Measurements from ENCODE around the gene ADAM12.

ADAM12 gene

DNA sequence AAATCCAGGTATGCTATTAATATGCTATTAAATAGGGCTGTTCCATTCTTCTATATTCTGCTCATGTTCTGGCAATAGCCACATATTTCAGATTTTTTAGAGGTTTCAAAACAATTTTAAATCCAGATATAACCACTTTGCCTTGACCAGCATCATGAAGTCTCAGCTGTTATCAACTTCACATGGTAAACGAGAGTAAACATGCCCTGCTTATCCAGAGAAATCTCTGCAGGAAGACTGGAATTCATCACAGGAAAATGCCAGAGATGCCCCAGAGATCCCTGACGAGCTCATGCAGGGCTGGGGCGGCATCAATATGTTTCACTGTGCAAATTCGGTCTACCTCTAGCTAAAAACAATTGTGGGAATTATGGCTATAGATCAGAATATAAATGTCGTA lies 365.4 kb downstream of the ADAM12 start:
- DNase-seq = no peak

DNA sequence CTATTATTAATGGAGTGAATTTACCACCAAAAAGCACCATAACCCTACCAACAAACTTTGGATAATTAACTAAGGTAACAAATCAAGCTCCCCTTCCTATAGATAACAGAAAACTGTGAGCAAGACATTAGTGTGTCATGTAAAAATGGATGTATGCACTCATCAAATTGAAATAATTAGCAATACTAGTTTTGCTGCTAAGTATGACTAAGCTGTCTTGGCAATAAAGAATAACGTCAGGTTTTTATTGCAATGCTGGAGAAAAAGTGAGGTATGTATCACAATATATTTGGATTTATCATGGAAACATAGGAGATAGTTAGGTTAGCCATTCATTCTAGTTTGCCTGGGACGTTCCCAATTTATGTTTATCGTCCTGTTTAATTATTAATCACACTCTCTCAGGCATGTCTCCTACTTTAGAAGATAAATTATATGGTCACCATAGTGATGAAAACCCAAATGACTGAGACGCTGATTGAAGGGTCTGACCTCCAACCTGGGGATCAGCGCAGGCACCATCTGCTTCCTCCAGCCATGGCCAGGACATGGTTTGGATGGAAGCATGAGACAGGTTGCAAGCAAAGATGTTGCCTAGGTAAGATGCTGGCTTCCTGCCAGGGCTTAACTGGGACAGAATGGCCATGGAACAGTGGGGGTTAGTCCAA lies 366.3 kb downstream of the ADAM12 start:
- DNase-seq = no peak

DNA sequence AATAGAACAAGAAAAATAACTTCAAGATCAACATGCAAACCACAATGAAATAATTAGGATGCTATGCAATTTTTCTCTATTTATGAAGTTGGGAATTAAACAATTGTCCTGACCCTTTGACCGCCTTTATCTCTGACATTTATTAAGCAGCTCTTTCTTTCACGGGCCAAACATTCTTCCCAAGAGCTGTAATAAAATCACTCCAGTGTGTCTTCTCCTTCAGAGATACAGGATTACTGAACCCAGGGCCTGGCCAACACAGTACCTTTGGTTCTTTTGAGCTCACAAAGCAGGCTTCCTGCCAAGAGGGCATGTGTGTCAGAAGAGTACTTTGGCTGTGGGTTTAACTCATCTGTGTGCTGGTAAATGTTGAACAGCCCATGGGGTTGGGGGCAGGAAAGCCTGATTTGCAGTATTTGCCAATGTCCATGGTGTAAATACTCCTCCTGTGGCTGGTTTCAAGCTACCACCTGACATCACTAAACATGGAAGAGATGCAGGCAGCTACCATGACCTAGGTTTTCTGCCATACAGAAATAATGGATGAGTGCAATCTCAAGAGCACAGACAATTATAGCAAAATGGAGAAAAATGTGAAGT lies 370.2 kb downstream of the ADAM12 start:
- no peak for DNase-seq

DNA sequence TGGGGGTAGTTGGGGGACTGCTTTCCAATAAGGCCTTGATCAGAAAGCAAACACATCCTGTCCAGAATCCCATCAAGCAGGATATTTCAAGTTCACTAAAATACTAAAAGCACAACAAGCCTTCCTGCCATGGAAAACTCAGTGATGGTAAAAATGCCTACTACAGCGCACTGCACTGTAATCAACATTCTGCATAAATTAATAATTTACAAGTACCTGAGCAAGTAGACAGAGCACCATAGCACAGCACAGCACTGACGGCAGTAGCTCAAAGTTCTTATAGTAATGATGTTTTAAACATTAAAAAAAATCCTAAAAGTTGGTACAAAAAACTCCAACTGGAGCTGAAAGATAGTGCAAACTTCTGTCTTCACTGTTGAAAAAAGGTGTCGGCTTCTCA lies 371.4 kb downstream of the ADAM12 start:
- DNase-seq = no peak

DNA sequence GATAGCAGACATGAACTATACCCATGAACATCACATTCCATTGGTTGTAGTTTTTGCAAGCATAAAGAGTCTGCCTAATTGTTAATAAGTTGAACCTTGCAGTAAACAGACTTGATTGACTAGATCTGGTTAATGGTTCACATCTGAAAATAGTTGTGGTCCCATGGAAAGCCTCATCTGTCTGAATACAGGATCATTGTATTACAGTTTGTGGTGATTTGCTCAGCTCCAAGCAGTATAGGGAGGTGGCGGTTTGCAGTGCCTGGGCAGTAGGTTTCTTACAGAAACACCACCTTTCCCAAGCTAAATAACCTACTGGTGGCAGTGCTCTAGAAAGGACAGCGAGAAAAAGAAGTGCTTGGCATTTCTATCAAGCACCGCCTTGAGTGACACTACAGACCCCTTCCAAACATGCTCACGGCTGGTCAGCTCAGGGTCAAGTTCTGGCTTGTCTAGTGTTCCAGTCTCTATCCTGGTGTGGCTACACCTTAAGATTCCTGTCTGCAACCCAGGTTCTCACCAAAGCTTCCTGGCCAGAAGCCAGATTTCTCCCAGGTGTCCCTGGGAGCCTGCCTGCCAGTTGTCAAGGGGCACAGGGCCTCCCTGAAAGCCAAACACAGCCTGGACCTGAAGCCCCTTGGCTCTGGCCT lies 372.0 kb downstream of the ADAM12 start:
- no peak for DNase-seq

DNA sequence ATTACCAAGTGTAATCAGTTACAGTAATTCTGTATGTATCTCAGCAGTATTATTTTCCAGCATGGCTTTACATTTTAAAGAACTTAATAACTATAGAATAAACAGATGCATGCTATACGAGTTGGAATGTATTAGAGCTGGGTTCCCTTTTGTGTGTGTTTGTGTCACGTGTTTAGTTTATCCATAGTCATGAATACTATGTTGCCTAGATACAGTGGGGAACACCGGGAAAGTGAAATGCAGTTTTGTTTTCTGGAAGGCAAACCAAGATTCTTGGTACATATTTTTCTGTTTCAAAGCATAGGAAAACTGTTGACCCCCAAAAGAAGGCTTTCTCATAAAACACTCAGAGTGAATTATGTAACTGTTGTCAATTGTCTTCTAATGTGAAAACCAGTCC lies 372.9 kb downstream of the ADAM12 start:
- no peak for DNase-seq

DNA sequence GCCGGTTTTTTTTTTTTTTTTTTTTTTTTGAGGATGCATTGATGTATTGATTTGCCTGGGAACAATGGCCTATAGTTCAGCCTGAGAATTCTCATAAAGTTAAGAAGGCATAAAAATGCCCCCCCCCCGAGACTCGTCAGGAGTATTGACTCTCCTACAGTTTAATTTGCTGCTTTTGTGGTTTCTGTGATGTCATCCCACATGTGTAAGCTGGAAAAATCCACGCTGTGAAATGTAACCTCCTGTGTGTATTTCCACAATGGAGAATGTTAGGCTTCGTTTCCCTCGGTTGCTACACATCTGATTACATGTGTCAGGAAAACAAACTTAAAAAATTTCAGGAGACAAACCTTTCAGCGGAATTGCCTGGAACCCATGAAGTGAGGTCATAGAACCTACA lies 374.0 kb downstream of the ADAM12 start:
- DNase-seq = no peak

DNA sequence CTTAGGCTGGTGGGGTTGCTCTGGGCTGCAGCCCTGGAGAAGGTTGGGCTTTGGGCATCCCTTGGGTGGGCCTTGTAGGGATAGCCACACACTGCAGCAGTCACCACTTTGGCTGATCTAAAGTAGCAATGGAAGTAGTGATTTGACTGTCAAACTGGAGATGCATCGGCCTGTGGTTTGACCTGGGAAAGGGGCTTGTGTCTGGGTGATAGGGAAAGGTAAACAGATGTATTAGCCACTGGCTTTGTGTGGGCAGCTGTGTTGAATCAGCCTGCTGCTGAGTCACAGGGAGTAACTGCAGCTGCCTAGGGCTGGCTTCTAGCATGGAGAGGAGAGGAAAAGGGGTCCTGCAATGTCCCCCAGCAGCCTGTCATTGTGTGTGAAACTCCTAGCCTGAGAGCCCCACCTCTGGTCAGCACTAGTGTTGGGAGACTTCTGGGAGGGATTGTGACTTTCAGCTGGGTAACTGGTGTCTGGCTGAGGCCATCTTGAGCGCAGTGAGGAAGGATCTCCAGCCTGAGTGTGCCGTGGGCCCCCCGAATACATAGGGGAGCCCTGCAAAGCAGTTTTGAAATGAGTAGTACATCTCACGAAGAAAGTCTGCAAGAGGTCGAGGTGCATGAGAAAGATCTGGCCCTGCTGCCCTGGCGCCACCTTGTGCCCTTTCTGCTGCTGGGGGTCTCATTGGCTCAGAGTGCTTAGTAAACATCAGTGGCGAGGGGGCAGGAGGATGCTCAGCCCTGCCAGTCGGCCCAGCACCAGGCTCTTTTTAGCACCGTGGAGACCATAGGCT lies 374.6 kb downstream of the ADAM12 start:
- no peak for DNase-seq

DNA sequence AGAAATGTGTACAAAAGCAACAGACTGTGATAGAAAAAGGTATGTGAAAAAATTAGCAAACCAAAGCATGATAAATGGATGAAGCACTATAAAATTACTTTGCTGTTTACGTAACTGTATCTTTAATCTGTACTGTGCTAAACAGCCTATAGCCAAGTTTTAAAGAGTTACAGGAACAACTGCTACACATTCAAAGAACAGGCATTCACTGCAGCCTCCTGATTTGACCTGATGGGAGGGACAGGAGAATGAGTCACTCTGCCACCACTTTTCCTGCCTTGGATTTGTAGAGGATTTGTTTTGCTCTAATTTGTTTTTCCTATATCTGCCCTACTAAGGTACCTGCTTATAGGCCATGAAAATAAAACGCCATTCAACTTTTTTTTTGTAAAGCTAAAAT lies 375.8 kb downstream of the ADAM12 start:
- no peak for DNase-seq

DNA sequence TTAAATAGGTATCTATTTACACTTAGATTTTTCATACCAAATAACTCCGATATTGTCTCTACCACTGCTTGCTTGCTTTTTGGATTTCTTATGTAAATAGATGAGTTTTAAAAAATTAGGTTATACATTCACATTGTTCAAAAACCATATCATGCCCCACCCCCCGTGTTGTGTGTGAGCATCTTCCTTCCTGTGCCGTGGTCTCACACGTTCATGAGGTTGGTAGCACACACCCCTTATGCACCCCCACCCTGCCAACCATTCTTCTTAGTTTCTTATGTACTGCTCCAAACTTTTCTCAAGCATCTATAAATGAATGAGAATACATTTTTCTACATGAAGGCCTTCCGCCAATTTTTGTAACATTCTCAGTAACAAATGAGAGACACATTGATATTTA lies 376.3 kb downstream of the ADAM12 start:
- no peak for DNase-seq

DNA sequence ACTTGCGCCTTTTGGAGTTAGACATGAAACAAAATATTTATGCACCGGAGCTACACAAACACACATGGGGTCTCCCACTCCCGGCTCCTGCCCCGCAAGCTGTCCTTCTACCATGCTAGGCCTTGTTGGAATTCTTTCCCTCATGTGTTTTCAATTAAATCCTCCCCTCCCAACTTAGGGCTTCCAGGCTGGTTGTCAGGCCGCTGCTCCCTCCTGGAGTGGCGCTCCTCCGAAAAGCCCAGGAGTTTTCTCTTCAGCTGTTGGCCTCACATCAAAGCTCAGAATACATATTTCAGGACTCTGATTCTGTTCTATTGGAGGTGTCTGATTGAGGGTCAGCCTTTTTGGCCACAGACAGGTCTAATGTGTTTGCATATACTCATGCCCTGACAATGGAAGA lies 378.6 kb downstream of the ADAM12 start:
- DNase-seq = no peak

DNA sequence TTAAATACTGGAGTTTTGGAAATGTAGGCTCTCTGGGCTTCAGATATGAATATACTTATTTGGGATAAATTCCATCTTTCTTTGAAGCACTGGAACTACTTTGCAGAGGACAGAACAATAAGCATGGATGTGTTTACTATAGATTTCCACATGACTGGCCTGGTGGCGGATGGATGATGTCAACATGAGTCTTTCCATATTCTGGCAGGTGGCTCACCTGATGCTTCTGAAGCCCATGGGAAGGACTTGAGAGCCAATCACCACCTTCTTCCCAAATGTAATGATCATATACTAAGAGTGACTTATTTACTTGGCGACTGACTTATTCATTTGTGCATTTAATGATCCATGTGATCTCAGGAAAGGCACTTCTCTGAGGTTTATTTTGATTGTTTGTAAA lies 381.4 kb downstream of the ADAM12 start:
- no peak for DNase-seq

DNA sequence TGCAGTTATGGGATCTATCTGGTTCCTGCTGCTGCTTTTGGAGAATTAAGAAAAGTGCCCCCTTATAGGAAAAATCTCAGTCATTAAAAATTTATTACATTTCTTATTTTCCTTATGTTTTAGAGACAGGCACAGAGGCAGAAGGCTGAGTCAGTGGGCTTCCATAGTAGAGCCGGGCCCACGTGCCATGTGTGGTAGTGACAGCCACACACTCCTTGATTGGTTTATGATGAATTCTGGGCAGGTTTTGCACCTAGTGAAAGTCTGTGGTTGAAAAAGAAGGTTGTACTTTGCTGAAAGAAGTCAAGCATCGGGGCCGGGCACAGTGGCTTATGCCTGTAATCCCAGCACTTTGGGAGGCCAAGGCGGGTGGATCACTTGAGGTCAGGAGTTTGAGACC lies 382.0 kb downstream of the ADAM12 start:
- no peak for DNase-seq

DNA sequence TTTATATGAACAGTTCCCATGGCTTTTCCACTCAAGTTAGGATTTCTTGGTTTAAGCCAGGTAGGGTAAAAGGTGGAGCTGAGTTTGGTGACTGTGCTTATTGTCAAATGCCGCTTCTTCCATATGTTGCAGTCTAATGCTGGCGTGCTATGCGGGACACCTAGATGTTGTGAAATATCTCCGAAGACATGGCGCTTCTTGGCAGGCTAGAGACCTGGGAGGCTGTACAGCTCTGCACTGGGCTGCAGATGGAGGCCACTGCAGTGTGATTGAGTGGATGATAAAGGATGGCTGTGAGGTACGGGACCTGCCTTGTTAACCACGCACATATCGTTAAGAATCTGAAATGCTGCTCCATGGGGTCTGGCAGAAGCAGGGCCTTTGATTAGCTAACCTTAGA lies 383.5 kb downstream of the ADAM12 start:
- no peak for DNase-seq

DNA sequence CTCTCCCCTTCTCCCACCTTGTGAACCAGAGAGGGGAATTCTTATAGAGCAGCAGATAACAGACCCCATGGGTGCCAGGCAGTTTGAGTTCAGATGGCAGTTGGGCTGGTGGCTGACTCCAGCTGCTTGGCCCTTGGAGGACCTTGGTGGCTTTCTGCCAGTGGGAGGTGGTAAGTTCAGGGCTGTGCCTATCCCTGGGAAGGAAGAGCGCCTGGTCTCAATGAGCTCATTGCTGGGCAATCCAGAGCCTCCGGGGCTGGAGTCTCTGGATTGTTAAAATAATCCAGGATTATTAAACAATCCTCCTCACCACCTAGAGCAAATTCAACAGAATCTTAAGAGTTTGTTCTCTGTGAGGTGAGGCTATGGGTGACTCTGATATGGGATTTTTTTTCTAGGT lies 386.7 kb downstream of the ADAM12 start:
- DNase-seq = no peak

DNA sequence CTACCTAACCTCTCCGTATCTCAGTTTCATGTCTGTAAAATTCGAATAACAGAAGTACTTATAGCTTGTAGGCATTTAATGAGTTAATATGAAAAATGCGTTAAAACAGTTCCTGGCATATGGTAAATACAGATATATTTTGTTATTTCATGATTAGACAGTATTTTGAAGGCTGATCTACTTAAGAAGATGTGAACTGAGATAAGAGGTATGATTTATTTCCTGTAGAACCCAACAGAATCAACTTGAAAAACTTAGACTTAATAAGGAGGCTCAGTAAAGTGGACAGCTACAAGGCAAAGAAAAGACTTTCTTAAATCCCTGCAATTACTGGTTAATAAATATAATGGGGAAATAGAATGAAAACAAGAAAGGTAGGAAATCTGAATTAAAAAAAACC lies 388.6 kb downstream of the ADAM12 start:
- DNase-seq = no peak

DNA sequence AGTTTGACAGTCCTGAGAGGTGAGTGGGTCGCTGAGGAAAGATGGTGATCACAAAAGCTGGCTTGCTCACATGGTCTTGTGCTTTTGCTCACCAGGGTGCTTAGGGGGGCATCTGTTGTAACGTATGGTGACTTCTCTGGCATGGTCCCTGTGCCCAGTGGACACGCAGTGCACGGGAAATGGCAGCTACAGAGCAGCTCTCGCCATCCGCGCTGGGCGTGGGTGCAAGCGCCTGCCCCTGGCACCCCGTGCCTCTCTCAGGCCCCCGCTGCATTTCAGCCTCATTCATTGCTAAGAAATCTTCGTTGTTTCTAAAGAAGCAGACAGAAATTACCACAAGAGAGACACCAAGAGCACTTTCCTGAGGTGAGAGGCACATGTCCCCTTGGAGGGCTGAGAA lies 390.7 kb downstream of the ADAM12 start:
- DNase-seq = no peak

DNA sequence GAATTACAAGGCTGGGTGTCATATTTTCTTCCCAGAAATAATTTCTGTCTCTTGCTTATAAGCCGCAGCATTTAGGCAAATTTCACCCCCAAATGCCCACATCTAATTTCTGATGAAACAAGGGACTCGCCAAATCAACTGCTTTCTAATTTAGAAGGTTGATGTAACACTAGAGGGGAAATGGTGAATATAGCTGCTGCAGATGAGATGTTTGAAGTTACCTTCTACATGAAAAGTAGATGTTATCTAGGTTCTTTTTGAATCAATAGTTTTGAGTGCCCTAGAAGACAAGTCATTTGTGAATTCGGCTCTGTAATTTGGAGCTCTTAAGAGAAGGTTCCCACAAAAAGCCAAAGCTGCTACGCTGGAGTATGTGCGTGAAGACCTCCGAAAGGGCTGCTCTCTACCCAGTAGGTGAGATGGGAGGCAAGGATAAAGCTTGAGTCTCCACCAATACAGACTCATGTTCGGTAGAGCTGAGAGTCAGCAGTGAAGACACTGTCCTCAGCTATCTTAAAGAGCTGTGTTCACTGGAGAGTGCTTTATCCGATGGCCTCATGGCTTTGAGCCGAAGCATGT lies 392.5 kb downstream of the ADAM12 start:
- DNase-seq = no peak

DNA sequence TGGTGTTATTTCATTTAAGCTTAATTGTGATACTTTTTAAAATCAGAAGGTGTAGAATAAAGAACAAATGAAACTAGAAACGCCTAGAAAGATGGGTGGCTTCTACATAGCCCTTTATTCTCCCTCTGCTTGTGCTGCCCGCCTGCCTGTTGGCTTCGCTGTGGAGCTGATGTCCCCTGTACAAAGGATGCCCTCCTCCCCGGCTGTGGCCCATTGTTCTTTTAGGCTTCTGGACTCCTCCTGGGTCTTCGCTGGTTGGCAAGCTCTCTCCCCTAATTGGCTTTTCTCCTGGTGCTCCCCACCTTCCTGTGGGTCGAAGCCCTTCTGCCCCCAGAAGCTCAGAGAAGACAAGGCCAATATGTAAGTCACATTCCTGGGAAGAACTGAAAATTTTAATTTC lies 393.7 kb downstream of the ADAM12 start:
- no peak for DNase-seq

DNA sequence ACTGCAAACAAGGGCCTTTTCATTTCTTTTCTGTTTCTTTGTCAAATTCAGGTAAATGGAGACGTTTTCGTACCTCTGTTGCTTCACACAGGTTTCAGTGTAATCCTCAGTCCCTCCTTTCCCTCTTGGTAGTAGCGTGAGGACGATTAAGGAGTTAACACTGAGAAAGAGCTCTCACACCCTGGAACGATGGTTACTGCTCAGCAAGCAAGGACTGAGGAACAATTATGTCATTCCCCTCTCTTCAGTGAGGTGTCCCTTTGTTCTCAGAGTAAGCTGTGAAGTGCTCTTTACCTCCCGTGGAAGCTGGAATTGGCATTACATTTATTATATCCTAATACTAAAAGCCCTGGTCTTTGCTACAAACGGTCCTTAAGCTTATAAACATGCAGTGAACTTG lies 396.0 kb downstream of the ADAM12 start:
- no peak for DNase-seq

DNA sequence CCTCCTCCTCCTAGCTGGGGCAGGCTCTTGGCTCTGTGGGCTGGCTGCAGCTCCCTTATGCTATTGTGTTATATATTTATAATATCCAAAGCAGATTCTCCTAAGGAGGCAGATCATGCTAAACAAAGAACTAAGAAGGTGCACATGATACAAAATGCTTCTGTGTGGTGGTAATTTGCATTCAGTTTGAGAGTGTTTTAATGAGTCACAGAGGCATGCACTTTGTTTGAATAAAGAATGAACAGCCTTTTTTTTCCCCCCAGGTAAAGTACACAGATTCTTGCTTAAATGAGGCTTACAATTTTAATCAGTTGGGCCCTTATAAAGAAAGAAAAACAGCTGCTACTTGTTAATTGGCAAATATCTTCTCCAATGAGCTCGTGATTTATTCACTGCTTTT lies 396.9 kb downstream of the ADAM12 start:
- no peak for DNase-seq

DNA sequence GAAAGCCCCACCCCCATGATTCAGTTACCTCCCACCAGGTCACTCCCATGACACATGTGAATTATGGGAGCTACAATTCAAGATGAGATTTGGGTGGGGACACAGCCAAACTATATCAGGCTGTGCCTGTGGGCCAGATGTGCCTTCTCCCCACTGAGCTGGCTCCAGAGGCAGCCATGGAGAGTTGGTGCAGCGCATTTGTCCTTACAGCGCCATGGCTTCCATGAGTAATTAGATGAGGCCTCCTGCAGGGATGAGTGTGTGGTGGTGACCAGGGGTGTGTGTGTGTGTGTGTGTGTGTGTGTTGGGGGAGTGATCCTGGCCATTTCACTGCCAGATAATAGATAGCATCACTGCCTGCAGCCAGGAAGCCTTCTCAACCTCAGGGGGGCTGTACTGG lies 397.3 kb downstream of the ADAM12 start:
- DNase-seq = no peak

All from nucleus accumbens (tissue), 56 donors.